ENCODE data around the gene ZC3H8. TPM values are rescaled to one million over a fixed set of nuclear protein-coding genes. Genes with fewer than 3 reads are reported as not detected.

ZC3H8 gene
- total RNA-seq, 1 donor from 2014 or later: 20.7 TPM

GRCh38 chr2:112162341-112162740, 92.5 kb downstream of the ZC3H8 start:
- TF ChIP-seq CTCF (conservative IDR thresholded peaks at IDR 0.05): no peak
- no peaks in the 10 kb centered on the region for H3K27me3 Mint-ChIP-seq
- peaks cover 3% of the 10 kb centered on the region for H3K36me3 Mint-ChIP-seq
- H3K9me3 Mint-ChIP-seq: peaks cover 5% of the 10 kb centered on the region
- no peak for DNase-seq (ENCODE audit: extremely low spot score, unreplicated experiment)
- no peak overlapping the region for H3K27ac Mint-ChIP-seq
- H3K4me3 Mint-ChIP-seq: no peak overlapping the region
- H3K4me1 Mint-ChIP-seq (ENCODE audit: unreplicated experiment): no peaks in the 10 kb centered on the region

Other genes with a start within 250 kb of the ZC3H8 start
- gene TMEM87B, start 199.8 kb downstream of the ZC3H8 start, total RNA-seq (ENCODE audit: low replicate concordance): 15.5 and 27.2 TPM in 2 replicates
- gene FBLN7, start 116.7 kb downstream of the ZC3H8 start, total RNA-seq (ENCODE audit: low replicate concordance): 4.2 and 9.5 TPM in 2 replicates
- gene ZC3H6, start 20.6 kb upstream of the ZC3H8 start, total RNA-seq (ENCODE audit: low replicate concordance): 5.5 and 10.1 TPM in 2 replicates
- 5.5 and 10.7 TPM in 2 replicates for gene RGPD8, start 178.6 kb upstream of the ZC3H8 start, total RNA-seq (ENCODE audit: low replicate concordance)
- gene TTL, start 227.1 kb upstream of the ZC3H8 start, total RNA-seq (ENCODE audit: low replicate concordance): 17.4 and 58.6 TPM in 2 replicates